Measurements from ENCODE around the gene RADIL. TPM values are rescaled to one million over a fixed set of nuclear protein-coding genes. Genes with fewer than 3 reads are reported as not detected.

Gene RADIL
- total RNA-seq, 3 donors from 2014 or later: 0.35 to 7.4 (median 1.1) TPM

GRCh38 chr7:4754433-4755010 lies 129.0 kb downstream of the RADIL start:
- DNase-seq (peak in 1 of 3 donors; percentile 56), ATAC-seq (no peak)
- intact Hi-C loops (cut with DNase I, micrococcal nuclease): no loop called here
- no peaks in the 10 kb centered on the region for H3K9me3 ChIP-seq
- H3K4me3 ChIP-seq: no peak overlapping the region
- no peak for TF ChIP-seq CTCF (IDR thresholded peaks at IDR 0.05)
- peaks cover 5% of the 10 kb centered on the region for H3K4me1 ChIP-seq (ENCODE audit: low read depth)
- peaks cover 11% of the 10 kb centered on the region for H3K36me3 ChIP-seq (ENCODE audit: low read depth)

GRCh38 chr7:4753598-4754432 lies 129.7 kb downstream of the RADIL start:
- no peaks in the 10 kb centered on the region for H3K9me3 ChIP-seq
- TF ChIP-seq CTCF (IDR thresholded peaks at IDR 0.05): peak; percentile 83
- peak; percentile 98 for ATAC-seq
- no peak overlapping the region for H3K4me3 ChIP-seq
- peak; percentile 88 to 93 (median 93) for DNase-seq
- H3K36me3 ChIP-seq (ENCODE audit: low read depth): peaks cover 11% of the 10 kb centered on the region
- intact Hi-C loops (cut with DNase I, micrococcal nuclease): no loop called here
- H3K4me1 ChIP-seq (ENCODE audit: low read depth): peaks cover 5% of the 10 kb centered on the region

- DNase-seq: peak in 1 of 3 donors; percentile 51
- no peak for ATAC-seq
- no peak overlapping the region for H3K4me3 ChIP-seq
- peaks cover 17% of the 10 kb centered on the region for H3K4me1 ChIP-seq (ENCODE audit: low read depth)
- TF ChIP-seq CTCF (IDR thresholded peaks at IDR 0.05): no peak
- no peaks in the 10 kb centered on the region for H3K9me3 ChIP-seq
- no peaks in the 10 kb centered on the region for H3K36me3 ChIP-seq (ENCODE audit: low read depth)
- intact Hi-C loops (cut with DNase I, micrococcal nuclease): no loop called here
These were observed 132.0 kb downstream of the RADIL start for GRCh38 chr7:4751398-4751947.

GRCh38 chr7:4749798-4750197 lies 133.7 kb downstream of the RADIL start:
- intact Hi-C loops (cut with DNase I, micrococcal nuclease): loop anchor here in 1 of 2 donors (5.0 kb wide), 1 partner anchor 67 kb away; the partner anchor contains the start of gene FOXK1
- Histone ChIP-seq H3K4me1 (ENCODE audit: low read depth) (peaks cover 24% of the 10 kb centered on the region), H3K4me3 (no peak overlapping the region), H3K9me3 (no peaks in the 10 kb centered on the region), H3K36me3 (ENCODE audit: low read depth) (peaks cover 4% of the 10 kb centered on the region)
- peak in 1 of 3 donors; percentile 50 for DNase-seq
- ATAC-seq: no peak
- TF ChIP-seq CTCF (IDR thresholded peaks at IDR 0.05): no peak

- no peak overlapping the region for H3K4me3 ChIP-seq
- peaks cover 4% of the 10 kb centered on the region for H3K36me3 ChIP-seq (ENCODE audit: low read depth)
- H3K9me3 ChIP-seq: no peaks in the 10 kb centered on the region
- H3K4me1 ChIP-seq (ENCODE audit: low read depth): peaks cover 28% of the 10 kb centered on the region
- no peak for DNase-seq
- no peak for ATAC-seq
- intact Hi-C loops (cut with DNase I, micrococcal nuclease): loop anchor here in 1 of 2 donors (5.0 kb wide), 1 partner anchor 67 kb away; the partner anchor contains the start of gene FOXK1
- TF ChIP-seq CTCF (IDR thresholded peaks at IDR 0.05): no peak
These were observed 134.2 kb downstream of the RADIL start for GRCh38 chr7:4749363-4749762.

Small RNA genes lying within 50 kb of the gene (microRNA-seq; reads per million reads assigned to microRNA genes)
- not detected for gene MIR4656

Other genes with a start within 250 kb of the RADIL start
- 10 to 100 TPM; 30.1 to 48.5 (median 33.4) TPM for gene FOXK1, start 201.4 kb downstream of the RADIL start, total RNA-seq
- 10 to 100 TPM; 39.5 to 47.4 (median 45.2) TPM for gene AP5Z1, start 108.1 kb downstream of the RADIL start, total RNA-seq
- gene PAPOLB, start 21.7 kb downstream of the RADIL start, total RNA-seq: under 1 TPM in 2 of 3 donors, not detected in 1; 0.06 to 0.09 TPM
- under 1 TPM in 1 of 3 donors, not detected in 2; 0.47 TPM for gene MMD2, start 75.5 kb upstream of the RADIL start, total RNA-seq
- 10 to 100 TPM in 2 of 3 donors, 1 to 10 TPM in 1; 9.3 to 15.3 (median 12.6) TPM for gene RBAK, start 162.1 kb upstream of the RADIL start, total RNA-seq